ENCODE measurements around the gene PNPLA8. TPM values are rescaled to one million over a fixed set of nuclear protein-coding genes. Genes with fewer than 3 reads are reported as not detected.

The PNPLA8 gene
- total RNA-seq, 1 experiment from 2014 or later: 19.5 TPM

DNA sequence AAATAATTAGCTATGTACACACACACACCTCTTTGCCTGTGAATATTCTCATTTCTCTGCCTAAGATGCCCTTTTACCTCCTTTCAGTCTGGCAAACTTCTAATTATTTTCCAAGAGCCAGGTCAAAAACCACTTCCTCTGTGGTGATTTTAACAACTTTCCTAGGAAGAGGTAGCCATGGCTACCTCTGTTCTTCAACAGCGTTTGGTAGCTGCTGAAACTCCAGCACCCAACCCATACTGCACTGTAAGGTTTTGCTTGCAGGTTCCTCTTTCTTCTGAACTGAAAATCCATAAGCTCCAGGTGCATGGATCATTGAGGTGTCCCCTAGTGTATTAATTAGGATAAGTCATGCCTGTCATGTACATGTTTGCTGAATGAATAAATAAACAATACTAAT, 95.3 kb downstream of the PNPLA8 start:
- Histone ChIP-seq H3K9me3 (ENCODE audit: low read length) (no peaks in the 10 kb centered on the region), H3K27ac (ENCODE audit: low read length) (no peak overlapping the region), H4K20me1 (ENCODE audit: low read length) (no peaks in the 10 kb centered on the region), H3K4me2 (ENCODE audit: low read length) (no peak overlapping the region), H3K79me2 (ENCODE audit: low read length) (no peaks in the 10 kb centered on the region), H3K4me1 (ENCODE audit: insufficient read depth, low read length) (no peaks in the 10 kb centered on the region), H3K4me3 (ENCODE audit: low read length) (no peak overlapping the region), H3F3A (ENCODE audit: low read length, unreplicated experiment) (no peaks in the 10 kb centered on the region), H3K36me3 (ENCODE audit: low read depth, low read length) (no peaks in the 10 kb centered on the region), H3K27me3 (ENCODE audit: low read length) (peaks cover 60% of the 10 kb centered on the region), H3K9ac (ENCODE audit: low read length) (no peak overlapping the region), H3K9me2 (replicated peaks; ENCODE audit: low read length) (no peaks in the 10 kb centered on the region), H2AFZ (ENCODE audit: low read length) (no peak overlapping the region)
- TF ChIP-seq EZH2phosphoT487 (IDR thresholded peaks at IDR 0.05; ENCODE audit: borderline replicate concordance, low read length) (no peak), EZH2 (IDR thresholded peaks at IDR 0.05; ENCODE audit: low read length, unreplicated experiment) (no peak)
- TF ChIP-seq, protein P1, sequence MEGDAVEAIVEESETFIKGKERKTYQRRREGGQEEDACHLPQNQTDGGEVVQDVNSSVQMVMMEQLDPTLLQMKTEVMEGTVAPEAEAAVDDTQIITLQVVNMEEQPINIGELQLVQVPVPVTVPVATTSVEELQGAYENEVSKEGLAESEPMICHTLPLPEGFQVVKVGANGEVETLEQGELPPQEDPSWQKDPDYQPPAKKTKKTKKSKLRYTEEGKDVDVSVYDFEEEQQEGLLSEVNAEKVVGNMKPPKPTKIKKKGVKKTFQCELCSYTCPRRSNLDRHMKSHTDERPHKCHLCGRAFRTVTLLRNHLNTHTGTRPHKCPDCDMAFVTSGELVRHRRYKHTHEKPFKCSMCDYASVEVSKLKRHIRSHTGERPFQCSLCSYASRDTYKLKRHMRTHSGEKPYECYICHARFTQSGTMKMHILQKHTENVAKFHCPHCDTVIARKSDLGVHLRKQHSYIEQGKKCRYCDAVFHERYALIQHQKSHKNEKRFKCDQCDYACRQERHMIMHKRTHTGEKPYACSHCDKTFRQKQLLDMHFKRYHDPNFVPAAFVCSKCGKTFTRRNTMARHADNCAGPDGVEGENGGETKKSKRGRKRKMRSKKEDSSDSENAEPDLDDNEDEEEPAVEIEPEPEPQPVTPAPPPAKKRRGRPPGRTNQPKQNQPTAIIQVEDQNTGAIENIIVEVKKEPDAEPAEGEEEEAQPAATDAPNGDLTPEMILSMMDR (conservative IDR thresholded peaks at IDR 0.05; ENCODE audit: low read depth, low read length): no peak
- ChIA-PET CTCF (no interaction called here), POLR2A (ENCODE audit: unreplicated experiment) (no interaction called here)
- ATAC-seq: no peak
- intact Hi-C loops (cut with micrococcal nuclease): no loop called here
- no TSS peak for BruUV-seq (replicated peaks)
- no peak for DNase-seq

DNA sequence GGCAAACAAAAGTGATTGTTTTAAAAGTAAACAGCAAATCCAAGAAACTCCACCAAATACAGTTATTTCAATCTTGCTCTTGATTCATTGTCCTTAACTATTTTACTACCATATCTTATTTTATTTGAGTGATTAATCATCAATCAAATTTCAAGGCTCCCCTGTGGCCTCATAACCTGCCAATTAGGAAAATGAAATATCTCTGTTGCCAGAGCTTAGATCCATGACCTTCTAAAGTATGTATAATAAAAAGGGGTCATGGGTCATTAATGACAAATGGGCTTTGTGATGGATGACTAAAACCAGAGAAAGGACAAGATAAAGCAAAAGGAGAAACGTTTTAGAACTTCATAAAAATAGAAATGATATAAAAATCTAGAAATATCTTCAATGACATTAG, 98.2 kb downstream of the PNPLA8 start:
- no peaks in the 10 kb centered on the region for H3K36me3 ChIP-seq (ENCODE audit: low read depth, low read length)
- ChIA-PET POLR2A (ENCODE audit: unreplicated experiment) (no interaction called here), CTCF (no interaction called here)
- no TSS peak for BruUV-seq (replicated peaks)
- no peak for ATAC-seq
- TF ChIP-seq, protein P1 (conservative IDR thresholded peaks at IDR 0.05; ENCODE audit: low read depth, low read length): no peak
- no peak for TF ChIP-seq EZH2phosphoT487 (IDR thresholded peaks at IDR 0.05; ENCODE audit: borderline replicate concordance, low read length)
- TF ChIP-seq EZH2 (IDR thresholded peaks at IDR 0.05; ENCODE audit: low read length, unreplicated experiment): no peak
- H3K79me2 ChIP-seq (ENCODE audit: low read length): no peaks in the 10 kb centered on the region
- H3K4me2 ChIP-seq (ENCODE audit: low read length): no peak overlapping the region
- no peaks in the 10 kb centered on the region for H4K20me1 ChIP-seq (ENCODE audit: low read length)
- no peak overlapping the region for H2AFZ ChIP-seq (ENCODE audit: low read length)
- no peaks in the 10 kb centered on the region for H3K9me2 ChIP-seq (replicated peaks; ENCODE audit: low read length)
- DNase-seq: no peak
- H3K27ac ChIP-seq (ENCODE audit: low read length): no peak overlapping the region
- peaks cover 73% of the 10 kb centered on the region for H3K27me3 ChIP-seq (ENCODE audit: low read length)
- no peak overlapping the region for H3K4me3 ChIP-seq (ENCODE audit: low read length)
- H3K9ac ChIP-seq (ENCODE audit: low read length): no peak overlapping the region
- H3K9me3 ChIP-seq (ENCODE audit: low read length): no peaks in the 10 kb centered on the region
- no peaks in the 10 kb centered on the region for H3K4me1 ChIP-seq (ENCODE audit: insufficient read depth, low read length)
- no peaks in the 10 kb centered on the region for H3F3A ChIP-seq (ENCODE audit: low read length, unreplicated experiment)
- intact Hi-C loops (cut with micrococcal nuclease): no loop called here

DNA sequence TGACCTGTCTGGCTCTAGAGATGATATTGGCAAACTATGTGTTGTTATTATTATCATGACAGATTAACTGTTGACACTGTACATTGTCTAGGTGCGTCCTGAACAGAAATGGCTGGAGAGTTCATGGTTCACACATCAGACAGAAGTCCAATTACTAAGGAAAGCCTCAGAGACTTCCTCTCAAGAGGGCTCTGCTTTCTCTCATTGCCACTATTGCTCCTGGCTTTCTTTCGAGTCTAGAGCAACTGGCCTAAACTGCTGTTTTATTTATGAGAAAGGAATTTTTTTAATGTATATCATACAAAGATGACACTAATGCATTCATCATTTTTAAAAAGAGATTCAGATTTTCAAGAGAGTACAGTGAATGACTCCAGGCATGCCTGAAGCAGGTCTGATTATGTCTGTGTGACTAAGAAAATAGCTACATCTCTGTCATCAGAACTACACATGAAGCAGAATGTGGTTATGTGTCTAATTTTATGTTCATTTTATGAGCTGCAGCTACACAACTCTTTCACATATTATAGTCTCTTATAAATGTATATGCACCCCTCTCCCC, 100.1 kb downstream of the PNPLA8 start:
- Histone ChIP-seq H3K27ac (ENCODE audit: low read length) (no peak overlapping the region), H3K9me2 (replicated peaks; ENCODE audit: low read length) (no peaks in the 10 kb centered on the region), H3K4me3 (ENCODE audit: low read length) (no peak overlapping the region), H3K4me1 (ENCODE audit: insufficient read depth, low read length) (no peaks in the 10 kb centered on the region), H4K20me1 (ENCODE audit: low read length) (no peaks in the 10 kb centered on the region), H3K36me3 (ENCODE audit: low read depth, low read length) (no peaks in the 10 kb centered on the region), H3K9me3 (ENCODE audit: low read length) (no peaks in the 10 kb centered on the region), H3K4me2 (ENCODE audit: low read length) (no peak overlapping the region), H2AFZ (ENCODE audit: low read length) (no peak overlapping the region), H3F3A (ENCODE audit: low read length, unreplicated experiment) (no peaks in the 10 kb centered on the region), H3K27me3 (ENCODE audit: low read length) (peaks cover 69% of the 10 kb centered on the region), H3K9ac (ENCODE audit: low read length) (no peak overlapping the region), H3K79me2 (ENCODE audit: low read length) (no peaks in the 10 kb centered on the region)
- no peak for ATAC-seq
- POLR2A ChIA-PET (ENCODE audit: unreplicated experiment): no interaction called here
- CTCF ChIA-PET: no interaction called here
- no peak for DNase-seq
- intact Hi-C loops (cut with micrococcal nuclease): no loop called here
- no peak for TF ChIP-seq EZH2phosphoT487 (IDR thresholded peaks at IDR 0.05; ENCODE audit: borderline replicate concordance, low read length)
- no peak for TF ChIP-seq EZH2 (IDR thresholded peaks at IDR 0.05; ENCODE audit: low read length, unreplicated experiment)
- TF ChIP-seq, protein P1 (conservative IDR thresholded peaks at IDR 0.05; ENCODE audit: low read depth, low read length): no peak
- no TSS peak for BruUV-seq (replicated peaks)
